NAMALWA (cell line): ENCODE data around the gene SPRTN.

Experiments
- DNase-seq: peaks from one replicate; pipeline ENCODE4 v3.0.0-alpha.2; 2015; ENCODE audit warnings: low spot score

SPRTN gene

DNA sequence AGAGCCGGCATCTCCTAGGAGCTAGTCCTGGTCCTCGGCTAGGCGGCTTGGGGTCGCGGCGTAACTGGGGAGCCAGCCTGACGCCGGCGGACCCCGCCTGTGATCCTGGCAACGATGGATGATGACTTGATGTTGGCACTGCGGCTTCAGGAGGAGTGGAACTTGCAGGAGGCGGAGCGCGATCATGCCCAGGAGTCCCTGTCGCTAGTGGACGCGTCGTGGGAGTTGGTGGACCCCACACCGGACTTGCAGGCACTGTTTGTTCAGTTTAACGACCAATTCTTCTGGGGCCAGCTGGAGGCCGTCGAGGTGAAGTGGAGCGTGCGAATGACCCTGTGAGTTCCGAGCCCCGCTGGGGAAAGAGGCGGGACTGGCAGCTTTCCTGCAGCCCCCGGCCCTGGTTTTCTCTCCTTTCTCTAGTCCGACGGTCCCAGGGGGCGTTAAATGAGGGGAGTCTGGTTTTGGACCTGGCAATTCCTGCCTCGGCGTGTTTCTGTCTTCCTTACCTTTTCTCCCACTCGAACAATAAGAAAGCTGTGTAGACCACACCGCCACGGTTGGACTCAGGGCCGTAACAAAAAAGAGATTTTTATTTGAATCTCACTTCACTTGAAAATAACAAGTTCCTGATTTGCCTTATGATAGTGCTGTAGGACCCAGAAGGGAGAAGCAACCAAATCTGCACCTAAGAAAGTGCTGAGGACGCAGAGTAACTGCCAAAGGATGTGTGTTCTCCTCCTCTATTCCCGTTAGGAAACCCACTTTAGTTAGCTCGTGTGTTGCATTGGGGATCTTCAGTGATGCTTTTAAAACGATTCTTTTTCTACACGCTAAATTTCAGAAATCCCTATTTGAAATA, at the start of gene SPRTN:
Gene SPRTN (plus strand): TSS at position 24 of the 859 bp plus-strand sequence. CDS start 91 bp downstream, at position 115.
- DNase-seq = peak; percentile 44

GRCh38 chr1:231295938-231296337, 42.2 kb upstream of the SPRTN start:
- no peak for DNase-seq

DNA sequence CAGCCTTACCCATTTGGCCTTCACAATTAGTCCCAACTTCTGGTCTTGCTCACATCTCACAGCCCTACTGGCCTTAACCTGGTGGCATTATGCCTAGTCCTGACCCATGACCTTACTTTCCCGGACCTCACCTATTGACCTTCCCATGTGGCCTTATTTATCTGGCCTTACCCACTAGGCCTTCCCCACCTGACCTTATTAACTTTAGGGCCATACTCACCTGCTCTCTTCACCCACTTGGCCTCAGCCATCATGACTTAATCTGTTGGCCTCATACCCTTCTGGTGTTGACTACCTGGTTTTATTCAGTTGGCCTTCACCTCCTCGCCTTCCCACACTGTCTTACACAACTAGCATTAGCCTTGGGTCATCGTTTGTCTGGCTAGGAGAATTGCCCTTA, 36.1 kb upstream of the SPRTN start:
- no peak for DNase-seq

DNA sequence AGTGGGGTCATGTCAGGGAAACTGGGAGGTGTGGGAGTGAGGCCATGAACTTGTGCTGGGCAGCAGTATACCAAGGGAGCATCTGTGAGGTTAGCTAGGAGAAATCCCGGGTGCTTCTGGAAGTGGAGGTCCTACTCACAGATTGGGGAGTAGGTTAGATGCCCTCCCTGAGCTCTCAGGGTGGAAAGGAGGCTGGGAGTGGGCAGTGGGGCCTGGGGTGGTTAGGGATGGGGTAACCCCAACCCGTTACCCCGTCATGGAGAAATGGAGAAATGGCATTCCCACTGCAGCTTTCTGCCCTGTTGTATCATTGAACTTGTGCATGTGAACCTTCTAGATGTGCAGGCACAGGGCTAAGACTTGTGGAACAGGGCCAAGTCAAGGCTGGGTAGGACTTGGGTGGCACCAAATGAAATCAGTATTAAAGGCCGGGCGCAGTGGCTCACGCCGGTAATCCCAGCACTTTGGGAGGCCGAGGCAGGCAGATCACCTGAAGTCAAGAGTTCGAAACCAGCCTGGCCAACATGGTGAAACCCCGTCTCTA, 27.6 kb upstream of the SPRTN start:
- no peak for DNase-seq

DNA sequence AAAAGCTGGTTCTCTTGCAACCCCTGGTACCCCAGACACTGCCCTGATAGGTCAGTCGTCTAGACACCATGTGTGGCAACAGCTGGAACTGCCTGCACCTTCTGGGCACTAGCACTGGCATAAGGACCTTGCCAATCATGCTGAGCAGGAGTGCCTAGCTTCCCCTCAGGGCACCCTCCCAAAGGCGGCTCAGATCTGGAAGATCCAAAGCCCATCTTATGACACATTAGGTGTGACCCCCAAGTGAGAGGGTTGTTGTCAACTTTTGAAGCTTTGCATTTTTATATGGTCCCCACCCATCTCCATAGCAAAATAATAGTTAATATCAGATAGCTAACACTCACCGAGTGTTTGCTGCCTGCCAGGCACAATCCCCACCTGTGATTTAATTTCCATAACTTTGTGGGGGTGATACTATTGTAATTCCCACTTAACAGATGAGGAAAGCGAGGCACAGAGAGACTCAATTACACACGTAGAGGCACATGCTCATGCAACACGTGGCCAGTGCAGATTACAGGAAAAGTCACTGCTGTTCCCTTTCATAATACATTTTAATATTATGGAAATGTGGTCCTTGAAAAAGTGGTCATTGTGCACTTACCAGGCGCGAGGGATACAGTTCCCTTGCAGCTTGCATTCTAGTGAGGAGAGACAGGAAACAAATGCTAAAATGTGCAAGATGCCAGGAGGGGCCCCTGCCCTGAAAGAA, 26.2 kb upstream of the SPRTN start:
- no peak for DNase-seq

GRCh38 chr1:231312432-231312788, 25.7 kb upstream of the SPRTN start:
- no peak for DNase-seq

DNA sequence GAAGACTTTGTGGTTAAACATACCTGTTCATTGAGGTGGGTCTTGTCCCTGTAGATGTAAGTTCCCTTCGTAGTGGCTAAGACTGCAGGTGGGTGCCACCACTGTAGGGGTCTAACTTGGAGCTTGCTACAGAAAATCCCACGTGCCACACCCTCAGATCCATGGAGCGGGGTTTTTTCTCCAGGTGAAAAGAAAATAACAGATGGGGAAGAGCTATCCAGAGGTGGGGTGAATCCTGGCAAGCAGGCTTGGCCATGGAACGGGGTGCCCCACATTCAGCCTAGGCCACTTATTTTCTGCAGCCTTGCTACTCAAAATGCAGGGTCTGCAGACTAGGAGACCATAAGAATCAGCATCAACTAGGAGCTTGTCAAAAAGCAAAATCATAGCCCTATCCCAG, 24.4 kb upstream of the SPRTN start:
- no peak for DNase-seq

DNA sequence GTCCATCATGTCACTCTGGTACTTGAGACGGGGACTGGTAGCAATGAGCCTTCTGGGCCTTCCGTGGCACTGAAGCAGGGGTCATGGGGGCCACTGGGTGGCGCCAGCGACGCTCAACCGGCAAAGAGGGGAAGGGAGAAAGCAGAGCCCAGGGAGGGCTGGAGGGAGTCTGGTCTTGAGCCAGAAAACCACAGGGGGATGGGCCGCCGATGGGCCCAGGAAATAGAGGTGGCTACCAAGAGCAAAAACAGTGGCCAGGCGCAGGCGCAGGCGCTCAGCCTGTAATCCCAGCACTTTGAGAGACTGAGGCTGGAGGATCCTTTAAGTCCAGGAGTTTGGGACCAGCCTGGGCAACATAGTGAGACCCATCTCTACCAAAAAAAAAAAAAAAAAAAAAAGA, 22.2 kb upstream of the SPRTN start:
- DNase-seq = peak; percentile 60

DNA sequence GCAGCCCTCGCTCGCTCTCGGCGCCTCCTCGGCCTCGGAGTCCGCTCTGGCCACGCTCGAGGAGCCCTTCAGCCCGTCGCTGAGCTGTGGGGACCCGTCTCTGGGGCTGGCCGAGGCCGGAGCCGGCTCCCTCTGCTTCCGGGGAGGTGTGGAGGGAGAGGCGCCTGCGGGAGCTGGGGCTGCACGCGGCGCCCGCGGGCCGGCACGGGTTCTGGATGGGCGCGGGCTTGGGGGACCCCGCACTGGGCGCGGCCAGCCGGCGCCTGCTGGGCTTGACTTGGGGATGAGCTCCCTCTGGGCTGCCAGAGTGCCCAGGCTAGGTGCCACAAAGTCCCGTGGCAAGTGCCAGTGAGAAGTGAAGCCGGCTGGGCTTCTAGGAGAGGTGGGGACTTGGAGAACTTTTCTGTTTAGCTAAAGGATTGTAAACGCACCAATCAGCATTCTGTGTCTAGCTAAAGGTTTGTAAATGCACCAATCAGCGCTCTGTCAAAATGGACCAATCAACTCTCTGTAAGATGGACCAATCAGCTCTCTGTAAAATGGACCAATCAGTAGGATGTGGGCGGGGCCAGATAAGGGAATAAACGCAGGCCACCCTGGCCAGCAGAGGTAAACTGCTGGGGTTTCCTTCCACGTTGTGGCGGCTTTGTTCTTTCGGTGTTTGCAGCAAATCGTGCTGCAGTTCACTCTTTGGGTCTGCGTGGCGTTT, 20.6 kb upstream of the SPRTN start:
- peak; percentile 26 for DNase-seq

GRCh38 chr1:231318015-231318355, 20.1 kb upstream of the SPRTN start:
- no peak for DNase-seq

DNA sequence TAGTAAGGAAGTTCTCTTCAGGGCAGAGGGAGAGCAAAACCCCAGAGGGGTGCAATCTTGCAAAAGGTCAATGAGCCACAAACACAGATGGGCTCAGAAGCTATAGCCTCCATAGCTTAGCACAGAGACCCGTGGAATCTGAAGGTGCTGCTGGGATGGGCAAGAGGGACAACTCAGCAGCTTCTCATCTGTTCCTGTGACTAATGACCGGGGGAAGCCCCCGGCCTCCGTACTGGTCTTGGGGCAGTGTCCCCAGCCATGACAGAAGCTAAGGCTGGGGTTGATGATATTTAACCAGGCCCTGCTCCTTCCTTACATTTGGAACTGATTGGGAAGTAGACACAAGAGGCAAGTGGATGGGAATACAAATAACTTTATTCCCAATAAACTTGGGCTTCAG, 19.5 kb upstream of the SPRTN start:
- DNase-seq = no peak

GRCh38 chr1:231319080-231319479, 19.0 kb upstream of the SPRTN start:
- no peak for DNase-seq

GRCh38 chr1:231322880-231323530, 15.1 kb upstream of the SPRTN start:
- no peak for DNase-seq

DNA sequence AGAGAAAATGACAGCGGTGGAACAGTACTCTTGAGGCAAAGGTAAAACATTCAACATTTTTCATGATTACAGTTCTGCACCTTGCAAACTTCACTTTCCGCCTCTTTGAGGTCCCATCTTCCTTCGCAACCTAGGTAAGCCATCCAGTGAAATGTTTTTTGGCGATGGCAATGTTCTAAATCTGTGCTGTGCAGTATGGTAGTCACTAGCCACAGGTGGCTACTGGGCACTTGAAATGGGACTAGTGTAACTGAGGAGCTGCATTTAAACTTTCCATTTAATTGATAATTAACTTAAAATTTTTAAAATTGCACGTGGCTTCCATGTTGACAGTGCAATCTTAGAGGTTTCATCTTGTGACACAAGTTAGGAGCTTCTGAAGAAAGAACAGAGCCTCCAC, 13.4 kb upstream of the SPRTN start:
- DNase-seq = no peak

DNA sequence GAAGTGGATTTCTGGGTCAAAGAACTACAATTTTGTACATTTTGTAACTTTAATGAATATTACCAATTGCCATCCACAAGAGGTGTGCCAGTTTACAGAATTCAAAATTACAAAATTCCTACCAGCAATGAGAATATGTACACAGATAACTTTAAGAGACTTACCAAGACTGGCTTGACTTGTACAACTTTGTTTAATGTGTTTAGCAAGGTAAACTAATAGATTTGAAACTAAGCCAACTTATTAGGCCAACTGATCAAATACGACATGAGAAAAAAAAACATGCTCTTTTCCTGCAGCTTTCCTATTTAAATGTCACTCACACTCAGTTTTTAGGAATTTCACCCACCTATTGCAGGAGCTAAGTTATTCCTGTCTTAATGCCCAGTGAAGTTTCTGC, 11.8 kb upstream of the SPRTN start:
- DNase-seq = no peak

DNA sequence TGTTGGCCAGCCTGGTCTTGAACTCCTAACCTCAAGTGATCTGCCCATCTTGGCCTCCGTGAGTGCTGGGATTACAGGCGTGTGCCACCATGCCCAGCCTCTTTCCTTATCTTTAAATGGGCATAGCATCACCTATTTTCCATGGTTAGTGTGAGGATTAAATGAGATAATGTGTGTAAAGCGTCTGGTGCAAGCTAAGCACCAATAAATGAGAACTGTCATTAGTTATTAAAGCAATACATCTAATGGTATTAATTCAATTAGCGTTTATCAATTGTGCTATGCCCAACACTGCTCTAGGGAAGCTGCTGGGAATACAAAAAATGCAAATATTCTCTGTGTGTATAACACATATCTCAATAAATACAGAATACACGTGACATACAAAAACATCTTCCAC, 10.5 kb upstream of the SPRTN start:
- DNase-seq = no peak

DNA sequence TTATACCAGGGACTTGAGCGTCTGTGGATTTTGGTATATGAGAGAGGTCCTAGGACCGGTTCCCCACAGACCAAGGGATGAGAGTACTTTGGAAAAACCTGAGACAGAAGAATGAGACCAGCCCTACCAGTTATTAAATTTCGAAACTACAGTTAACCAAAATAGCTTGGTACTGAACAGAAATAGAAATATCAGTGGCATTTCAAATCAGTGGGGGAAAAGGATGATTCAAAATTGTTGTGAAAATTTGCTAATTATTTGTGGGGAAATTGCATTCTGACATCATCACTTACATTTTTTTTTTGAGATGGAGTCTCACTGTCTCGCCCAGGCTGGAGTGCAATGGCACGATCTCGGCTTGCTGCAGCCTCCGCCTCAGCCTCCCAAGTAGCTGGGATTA, 8.6 kb upstream of the SPRTN start:
- no peak for DNase-seq

- DNase-seq = no peak
Observed at GRCh38 chr1:231332761-231333160, 5.3 kb upstream of the SPRTN start.

GRCh38 chr1:231334079-231334666, 3.9 kb upstream of the SPRTN start:
- peak; percentile 6 for DNase-seq

GRCh38 chr1:231334952-231335351, 3.1 kb upstream of the SPRTN start:
- DNase-seq = no peak

GRCh38 chr1:231335663-231336602, 2.2 kb upstream of the SPRTN start:
- DNase-seq = peak; percentile 22
